ENCODE measurements around the gene PRPF40A. TPM values are rescaled to one million over a fixed set of nuclear protein-coding genes. Genes with fewer than 3 reads are reported as not detected.

PRPF40A gene
- total and polyA plus RNA-seq, 2 of the 13 experiments (the other 11 are each of a cell fraction or from before 2014, with no cell fraction given), result 146 to 207 TPM

- TF ChIP-seq, protein P1, sequence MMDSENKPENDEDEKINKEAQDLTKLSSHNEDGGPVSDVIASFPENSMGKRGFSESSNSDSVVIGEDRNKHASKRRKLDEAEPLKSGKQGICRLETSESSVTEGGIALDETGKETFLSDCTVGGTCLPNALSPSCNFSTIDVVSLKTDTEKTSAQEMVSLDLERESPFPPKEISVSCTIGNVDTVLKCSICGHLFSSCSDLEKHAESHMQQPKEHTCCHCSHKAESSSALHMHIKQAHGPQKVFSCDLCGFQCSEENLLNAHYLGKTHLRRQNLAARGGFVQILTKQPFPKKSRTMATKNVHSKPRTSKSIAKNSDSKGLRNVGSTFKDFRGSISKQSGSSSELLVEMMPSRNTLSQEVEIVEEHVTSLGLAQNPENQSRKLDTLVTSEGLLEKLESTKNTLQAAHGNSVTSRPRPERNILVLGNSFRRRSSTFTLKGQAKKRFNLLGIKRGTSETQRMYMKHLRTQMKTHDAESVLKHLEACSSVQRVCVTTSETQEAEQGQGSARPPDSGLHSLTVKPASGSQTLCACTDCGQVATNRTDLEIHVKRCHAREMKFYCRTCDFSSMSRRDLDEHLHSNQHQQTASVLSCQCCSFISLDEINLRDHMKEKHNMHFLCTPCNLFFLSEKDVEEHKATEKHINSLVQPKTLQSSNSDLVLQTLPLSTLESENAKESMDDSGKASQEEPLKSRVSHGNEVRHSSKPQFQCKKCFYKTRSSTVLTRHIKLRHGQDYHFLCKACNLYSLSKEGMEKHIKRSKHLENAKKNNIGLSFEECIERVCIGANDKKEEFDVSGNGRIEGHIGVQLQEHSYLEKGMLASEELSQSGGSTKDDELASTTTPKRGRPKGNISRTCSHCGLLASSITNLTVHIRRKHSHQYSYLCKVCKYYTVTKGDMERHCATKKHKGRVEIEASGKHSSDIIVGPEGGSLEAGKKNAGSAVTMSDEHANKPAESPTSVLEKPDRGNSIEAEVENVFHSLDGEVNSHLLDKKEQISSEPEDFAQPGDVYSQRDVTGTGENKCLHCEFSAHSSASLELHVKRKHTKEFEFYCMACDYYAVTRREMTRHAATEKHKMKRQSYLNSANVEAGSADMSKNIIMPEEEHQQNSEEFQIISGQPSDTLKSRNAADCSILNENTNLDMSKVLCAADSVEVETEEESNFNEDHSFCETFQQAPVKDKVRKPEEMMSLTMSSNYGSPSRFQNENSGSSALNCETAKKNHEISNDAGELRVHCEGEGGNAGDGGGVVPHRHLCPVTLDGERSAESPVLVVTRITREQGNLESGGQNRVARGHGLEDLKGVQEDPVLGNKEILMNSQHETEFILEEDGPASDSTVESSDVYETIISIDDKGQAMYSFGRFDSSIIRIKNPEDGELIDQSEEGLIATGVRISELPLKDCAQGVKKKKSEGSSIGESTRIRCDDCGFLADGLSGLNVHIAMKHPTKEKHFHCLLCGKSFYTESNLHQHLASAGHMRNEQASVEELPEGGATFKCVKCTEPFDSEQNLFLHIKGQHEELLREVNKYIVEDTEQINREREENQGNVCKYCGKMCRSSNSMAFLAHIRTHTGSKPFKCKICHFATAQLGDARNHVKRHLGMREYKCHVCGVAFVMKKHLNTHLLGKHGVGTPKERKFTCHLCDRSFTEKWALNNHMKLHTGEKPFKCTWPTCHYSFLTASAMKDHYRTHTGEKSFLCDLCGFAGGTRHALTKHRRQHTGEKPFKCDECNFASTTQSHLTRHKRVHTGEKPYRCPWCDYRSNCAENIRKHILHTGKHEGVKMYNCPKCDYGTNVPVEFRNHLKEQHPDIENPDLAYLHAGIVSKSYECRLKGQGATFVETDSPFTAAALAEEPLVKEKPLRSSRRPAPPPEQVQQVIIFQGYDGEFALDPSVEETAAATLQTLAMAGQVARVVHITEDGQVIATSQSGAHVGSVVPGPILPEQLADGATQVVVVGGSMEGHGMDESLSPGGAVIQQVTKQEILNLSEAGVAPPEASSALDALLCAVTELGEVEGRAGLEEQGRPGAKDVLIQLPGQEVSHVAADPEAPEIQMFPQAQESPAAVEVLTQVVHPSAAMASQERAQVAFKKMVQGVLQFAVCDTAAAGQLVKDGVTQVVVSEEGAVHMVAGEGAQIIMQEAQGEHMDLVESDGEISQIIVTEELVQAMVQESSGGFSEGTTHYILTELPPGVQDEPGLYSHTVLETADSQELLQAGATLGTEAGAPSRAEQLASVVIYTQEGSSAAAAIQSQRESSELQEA (CRISPR knock-in tag; IDR thresholded peaks at IDR 0.05; ENCODE audit: not compliant biosample characterization), result no peak
- peak; percentile 83 for TF ChIP-seq REL (CRISPR knock-in tag; conservative IDR thresholded peaks at IDR 0.05)
- no peak; the same call in 1 of the 2 replicates for TF ChIP-seq TCF7 (IDR thresholded peaks at IDR 0.05; ENCODE audit: low read depth)
- 0 out of 2 replicates have a peak, but pooled peaks have one; percentile 0 for TF ChIP-seq HOXD1 (CRISPR knock-in tag; IDR thresholded peaks at IDR 0.05)
- TF ChIP-seq ZNF652 (CRISPR knock-in tag; IDR thresholded peaks at IDR 0.05; ENCODE audit: borderline replicate concordance, low read depth), result no peak
- TF ChIP-seq, protein P2, sequence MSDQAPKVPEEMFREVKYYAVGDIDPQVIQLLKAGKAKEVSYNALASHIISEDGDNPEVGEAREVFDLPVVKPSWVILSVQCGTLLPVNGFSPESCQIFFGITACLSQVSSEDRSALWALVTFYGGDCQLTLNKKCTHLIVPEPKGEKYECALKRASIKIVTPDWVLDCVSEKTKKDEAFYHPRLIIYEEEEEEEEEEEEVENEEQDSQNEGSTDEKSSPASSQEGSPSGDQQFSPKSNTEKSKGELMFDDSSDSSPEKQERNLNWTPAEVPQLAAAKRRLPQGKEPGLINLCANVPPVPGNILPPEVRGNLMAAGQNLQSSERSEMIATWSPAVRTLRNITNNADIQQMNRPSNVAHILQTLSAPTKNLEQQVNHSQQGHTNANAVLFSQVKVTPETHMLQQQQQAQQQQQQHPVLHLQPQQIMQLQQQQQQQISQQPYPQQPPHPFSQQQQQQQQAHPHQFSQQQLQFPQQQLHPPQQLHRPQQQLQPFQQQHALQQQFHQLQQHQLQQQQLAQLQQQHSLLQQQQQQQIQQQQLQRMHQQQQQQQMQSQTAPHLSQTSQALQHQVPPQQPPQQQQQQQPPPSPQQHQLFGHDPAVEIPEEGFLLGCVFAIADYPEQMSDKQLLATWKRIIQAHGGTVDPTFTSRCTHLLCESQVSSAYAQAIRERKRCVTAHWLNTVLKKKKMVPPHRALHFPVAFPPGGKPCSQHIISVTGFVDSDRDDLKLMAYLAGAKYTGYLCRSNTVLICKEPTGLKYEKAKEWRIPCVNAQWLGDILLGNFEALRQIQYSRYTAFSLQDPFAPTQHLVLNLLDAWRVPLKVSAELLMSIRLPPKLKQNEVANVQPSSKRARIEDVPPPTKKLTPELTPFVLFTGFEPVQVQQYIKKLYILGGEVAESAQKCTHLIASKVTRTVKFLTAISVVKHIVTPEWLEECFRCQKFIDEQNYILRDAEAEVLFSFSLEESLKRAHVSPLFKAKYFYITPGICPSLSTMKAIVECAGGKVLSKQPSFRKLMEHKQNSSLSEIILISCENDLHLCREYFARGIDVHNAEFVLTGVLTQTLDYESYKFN (CRISPR knock-in tag; conservative IDR thresholded peaks at IDR 0.05), result peak; percentile 48
- TF ChIP-seq, protein P3, sequence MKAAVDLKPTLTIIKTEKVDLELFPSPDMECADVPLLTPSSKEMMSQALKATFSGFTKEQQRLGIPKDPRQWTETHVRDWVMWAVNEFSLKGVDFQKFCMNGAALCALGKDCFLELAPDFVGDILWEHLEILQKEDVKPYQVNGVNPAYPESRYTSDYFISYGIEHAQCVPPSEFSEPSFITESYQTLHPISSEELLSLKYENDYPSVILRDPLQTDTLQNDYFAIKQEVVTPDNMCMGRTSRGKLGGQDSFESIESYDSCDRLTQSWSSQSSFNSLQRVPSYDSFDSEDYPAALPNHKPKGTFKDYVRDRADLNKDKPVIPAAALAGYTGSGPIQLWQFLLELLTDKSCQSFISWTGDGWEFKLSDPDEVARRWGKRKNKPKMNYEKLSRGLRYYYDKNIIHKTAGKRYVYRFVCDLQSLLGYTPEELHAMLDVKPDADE (CRISPR knock-in tag; IDR thresholded peaks at IDR 0.05), result 0 out of 2 replicates have a peak, but pooled peaks have one; percentile 11
Observed at GRCh38 chr2:152717228-152718075, at the start of gene PRPF40A (continued).

Data from HepG2 (cell line).